Measurements from ENCODE around the gene ARIH2. TPM values are rescaled to one million over a fixed set of nuclear protein-coding genes. Genes with fewer than 3 reads are reported as not detected.
A peak's percentile ranks its signal among the peaks of the same experiment; 100 is the strongest.

ARIH2 gene
- total RNA-seq, 1 donor from 2014 or later, result 82.3 TPM

- Histone ChIP-seq H3K4me1 (no peaks in the 10 kb centered on the region), H3K27me3 (no peaks in the 10 kb centered on the region), H3K9me3 (no peaks in the 10 kb centered on the region), H3K27ac (no peak overlapping the region), H3K4me3 (no peak overlapping the region), H3K36me3 (peaks cover 11 to 13% of the 10 kb centered on the region in 2 donors)
- DNase-seq (ENCODE audit: low spot score in 2 of 2), result no peak
- intact Hi-C loops (cut with DNase I), result no loop called here
- no peak for TF ChIP-seq CTCF (IDR thresholded peaks at IDR 0.05)
Observed at GRCh38 chr3:48951764-48952163, 33.1 kb downstream of the ARIH2 start.

GRCh38 chr3:48952510-48953118, 34.0 kb downstream of the ARIH2 start:
- no peak overlapping the region for H3K27ac ChIP-seq
- intact Hi-C loops (cut with DNase I), result no loop called here
- DNase-seq (ENCODE audit: low spot score in 2 of 2), result no peak
- H3K36me3 ChIP-seq, result peaks cover 11 to 14% of the 10 kb centered on the region in 2 donors
- peak in 1 of 3 experiments; percentile 24 for TF ChIP-seq CTCF (IDR thresholded peaks at IDR 0.05)
- no peak overlapping the region for H3K4me3 ChIP-seq
- H3K4me1 ChIP-seq, result no peaks in the 10 kb centered on the region
- H3K9me3 ChIP-seq, result no peaks in the 10 kb centered on the region
- no peaks in the 10 kb centered on the region for H3K27me3 ChIP-seq

- H3K4me1 ChIP-seq, result no peaks in the 10 kb centered on the region
- no peak overlapping the region for H3K4me3 ChIP-seq
- no peak for TF ChIP-seq CTCF (IDR thresholded peaks at IDR 0.05)
- intact Hi-C loops (cut with DNase I), result no loop called here
- no peaks in the 10 kb centered on the region for H3K9me3 ChIP-seq
- no peak overlapping the region for H3K27ac ChIP-seq
- no peak for DNase-seq (ENCODE audit: low spot score in 2 of 2)
- H3K27me3 ChIP-seq, result no peaks in the 10 kb centered on the region
- peaks cover 16 to 27% of the 10 kb centered on the region in 2 donors for H3K36me3 ChIP-seq
Observed at GRCh38 chr3:48957006-48957705, 38.5 kb downstream of the ARIH2 start.

GRCh38 chr3:48960841-48961413, 42.3 kb downstream of the ARIH2 start:
- DNase-seq (ENCODE audit: low spot score in 2 of 2), result no peak
- H3K4me1 ChIP-seq, result no peaks in the 10 kb centered on the region
- intact Hi-C loops (cut with DNase I), result no loop called here
- no peaks in the 10 kb centered on the region for H3K27me3 ChIP-seq
- H3K4me3 ChIP-seq, result no peak overlapping the region
- H3K27ac ChIP-seq, result no peak overlapping the region
- no peak for TF ChIP-seq CTCF (IDR thresholded peaks at IDR 0.05)
- H3K9me3 ChIP-seq, result no peaks in the 10 kb centered on the region
- peaks cover 29 to 31% of the 10 kb centered on the region in 2 donors for H3K36me3 ChIP-seq

- H3K36me3 ChIP-seq, result peaks cover 32 to 44% of the 10 kb centered on the region in 2 donors
- TF ChIP-seq CTCF (IDR thresholded peaks at IDR 0.05), result no peak
- intact Hi-C loops (cut with DNase I), result no loop called here
Observed at GRCh38 chr3:48962340-48962739, 43.7 kb downstream of the ARIH2 start.

More at GRCh38 chr3:48962340-48962739, 43.7 kb downstream of the ARIH2 start:
- Histone ChIP-seq H3K27ac (no peak overlapping the region), H3K4me3 (no peak overlapping the region), H3K27me3 (no peaks in the 10 kb centered on the region), H3K4me1 (no peaks in the 10 kb centered on the region), H3K9me3 (no peaks in the 10 kb centered on the region)
- DNase-seq (ENCODE audit: low spot score in 2 of 2), result no peak

Measured in ascending aorta (tissue), 2 donors.